ENCODE results near the gene HUS1B.

HUS1B gene

DNA sequence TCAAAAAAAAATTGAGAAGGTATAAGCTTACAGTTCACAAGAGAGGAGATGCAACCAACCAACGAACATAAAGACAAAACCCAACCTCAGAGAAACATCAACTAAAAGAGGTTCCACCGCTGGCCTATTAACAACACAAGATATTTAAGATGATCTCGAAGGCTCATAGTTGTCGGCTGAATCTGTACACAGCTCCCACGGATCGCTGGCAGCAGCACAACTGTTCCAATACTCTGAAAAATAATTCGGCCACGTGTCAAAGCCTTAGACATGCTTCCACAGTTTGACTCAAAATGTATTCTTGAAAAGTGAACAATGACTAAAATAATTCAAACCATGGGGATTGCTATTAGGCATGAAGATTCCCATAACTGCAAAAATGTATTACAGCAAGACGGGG lies 22.4 kb upstream of the HUS1B start:
- DNase-seq (ENCODE audit: low read depth), result no peak
- TF ChIP-seq, protein P1, sequence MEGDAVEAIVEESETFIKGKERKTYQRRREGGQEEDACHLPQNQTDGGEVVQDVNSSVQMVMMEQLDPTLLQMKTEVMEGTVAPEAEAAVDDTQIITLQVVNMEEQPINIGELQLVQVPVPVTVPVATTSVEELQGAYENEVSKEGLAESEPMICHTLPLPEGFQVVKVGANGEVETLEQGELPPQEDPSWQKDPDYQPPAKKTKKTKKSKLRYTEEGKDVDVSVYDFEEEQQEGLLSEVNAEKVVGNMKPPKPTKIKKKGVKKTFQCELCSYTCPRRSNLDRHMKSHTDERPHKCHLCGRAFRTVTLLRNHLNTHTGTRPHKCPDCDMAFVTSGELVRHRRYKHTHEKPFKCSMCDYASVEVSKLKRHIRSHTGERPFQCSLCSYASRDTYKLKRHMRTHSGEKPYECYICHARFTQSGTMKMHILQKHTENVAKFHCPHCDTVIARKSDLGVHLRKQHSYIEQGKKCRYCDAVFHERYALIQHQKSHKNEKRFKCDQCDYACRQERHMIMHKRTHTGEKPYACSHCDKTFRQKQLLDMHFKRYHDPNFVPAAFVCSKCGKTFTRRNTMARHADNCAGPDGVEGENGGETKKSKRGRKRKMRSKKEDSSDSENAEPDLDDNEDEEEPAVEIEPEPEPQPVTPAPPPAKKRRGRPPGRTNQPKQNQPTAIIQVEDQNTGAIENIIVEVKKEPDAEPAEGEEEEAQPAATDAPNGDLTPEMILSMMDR (IDR thresholded peaks at IDR 0.05; ENCODE audit: low read length, missing control alignments), result no peak
- no peak overlapping the region for H3K4me3 ChIP-seq (replicated peaks; ENCODE audit: low read depth, low read length)

DNA sequence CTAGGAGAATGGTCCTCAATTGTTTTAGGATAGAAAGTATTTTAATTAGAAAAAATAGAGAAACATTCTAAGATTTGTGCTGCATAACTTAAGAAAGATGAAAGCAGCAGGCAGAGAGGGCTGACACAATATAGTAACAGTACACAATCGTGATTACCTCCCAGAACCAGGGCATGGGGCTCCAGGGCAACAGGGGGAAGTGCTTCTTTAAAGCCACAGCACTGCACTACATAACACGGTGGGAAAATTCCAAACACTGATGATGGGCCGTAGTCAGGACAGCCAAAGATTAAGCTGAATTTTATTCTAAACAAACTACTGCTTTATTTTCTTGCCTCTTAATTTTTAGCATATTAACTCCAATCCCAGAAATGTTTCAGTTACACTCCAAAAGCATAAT lies 21.6 kb upstream of the HUS1B start:
- TF ChIP-seq, protein P1 (IDR thresholded peaks at IDR 0.05; ENCODE audit: low read length, missing control alignments), result no peak
- no peak for DNase-seq (ENCODE audit: low read depth)

GRCh38 chr6:677919-678318 lies 21.0 kb upstream of the HUS1B start:
- DNase-seq (ENCODE audit: low read depth), result no peak
- TF ChIP-seq, protein P1 (IDR thresholded peaks at IDR 0.05; ENCODE audit: low read length, missing control alignments), result no peak
- no peak overlapping the region for H3K4me3 ChIP-seq (replicated peaks; ENCODE audit: low read depth, low read length)

More for the DNA sequence above, 21.6 kb upstream of the HUS1B start:
- H3K4me3 ChIP-seq (replicated peaks; ENCODE audit: low read depth, low read length), result no peak overlapping the region

DNA sequence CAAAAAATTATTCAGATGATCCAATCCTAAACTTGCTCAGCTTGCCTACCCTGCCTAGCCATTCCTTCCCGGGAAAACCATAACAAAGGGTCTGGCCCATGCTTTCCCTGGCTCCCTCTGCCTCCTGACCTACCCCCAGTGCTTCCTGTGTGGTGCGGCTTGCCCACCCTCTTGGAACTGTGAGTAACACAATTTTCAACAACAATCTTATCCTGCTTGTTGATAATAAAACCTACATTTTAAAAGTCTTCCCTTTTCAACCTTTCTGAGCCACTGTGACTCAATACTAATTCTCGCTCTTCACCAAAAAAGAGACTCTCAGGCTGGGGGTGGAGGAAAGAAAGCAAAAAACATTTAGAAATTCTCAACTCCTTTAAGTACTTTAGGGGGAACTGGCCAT lies 18.1 kb upstream of the HUS1B start:
- DNase-seq (ENCODE audit: low read depth), result no peak
- TF ChIP-seq, protein P1 (IDR thresholded peaks at IDR 0.05; ENCODE audit: low read length, missing control alignments), result no peak
- no peak overlapping the region for H3K4me3 ChIP-seq (replicated peaks; ENCODE audit: low read depth, low read length)

DNA sequence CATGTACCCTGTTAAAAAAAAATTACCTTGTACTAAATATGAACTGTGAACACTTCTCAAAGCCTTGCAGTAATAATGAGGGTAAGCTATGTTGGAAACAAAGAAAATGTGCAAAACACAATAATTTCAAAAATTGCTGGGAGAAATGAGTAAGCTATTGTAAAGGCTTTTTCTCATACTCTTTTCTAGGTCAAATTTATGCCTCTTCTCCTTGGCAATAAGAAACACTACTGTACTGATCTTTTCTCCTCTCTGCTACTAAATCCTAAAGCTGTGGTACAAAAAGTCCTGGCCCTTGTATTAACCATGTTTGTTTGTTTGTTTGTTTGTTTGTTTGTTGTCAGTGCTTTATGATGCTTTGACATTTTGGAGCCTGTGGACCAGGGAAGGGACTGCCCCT lies 17.5 kb upstream of the HUS1B start:
- no peak for DNase-seq (ENCODE audit: low read depth)
- TF ChIP-seq, protein P1 (IDR thresholded peaks at IDR 0.05; ENCODE audit: low read length, missing control alignments), result no peak

GRCh38 chr6:667253-667927 lies 10.5 kb upstream of the HUS1B start:
- no peak overlapping the region for H3K4me3 ChIP-seq (replicated peaks; ENCODE audit: low read depth, low read length)
- DNase-seq (ENCODE audit: low read depth), result no peak
- TF ChIP-seq, protein P1 (IDR thresholded peaks at IDR 0.05; ENCODE audit: low read length, missing control alignments), result no peak

More for the DNA sequence above, 17.5 kb upstream of the HUS1B start:
- H3K4me3 ChIP-seq (replicated peaks; ENCODE audit: low read depth, low read length), result no peak overlapping the region

All from fibroblast of pulmonary artery (primary cell).